ENCODE data around the gene PDE6B.

DNA sequence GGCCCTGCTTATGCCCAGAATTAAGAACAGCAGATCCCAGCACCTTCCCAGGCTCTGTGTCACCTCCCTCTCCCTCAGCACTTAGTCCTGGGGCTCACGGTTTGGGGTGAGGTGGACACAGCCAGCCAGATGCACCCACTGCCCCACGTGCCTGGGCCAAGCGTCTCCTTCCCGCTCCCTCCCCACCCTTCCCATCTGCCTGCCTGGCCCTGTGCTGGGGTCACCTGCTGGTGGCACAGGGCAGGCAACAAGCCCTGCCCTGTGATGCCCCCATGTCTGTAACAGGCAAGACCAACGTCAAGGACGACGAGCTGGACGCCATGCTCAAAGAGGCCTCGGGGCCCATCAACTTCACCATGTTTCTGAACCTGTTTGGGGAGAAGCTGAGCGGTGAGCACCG is 54.3 kb downstream of the PDE6B start:
- TF ChIP-seq POLR2A (IDR thresholded peaks at IDR 0.05; ENCODE audit: low read length) (no peak), GATA1 (IDR thresholded peaks at IDR 0.05; ENCODE audit: low read depth, low read length) (no peak)

Measured in erythroblast (primary cell).